IPS DF 6.9 (cell line): Measurements from ENCODE around the gene CARMIL1.

Experiments used
- DNase-seq: peaks from one replicate; pipeline ENCODE4 v3.0.0-alpha.2; 2013; ENCODE audit warnings: low read depth, low spot score
- H3K27ac ChIP-seq: one replicate; pipeline ENCODE4 v1.5.1; 2013; ENCODE audit warnings: low read length, control low read depth
- H3K27me3 ChIP-seq: 2 replicates; pipeline ENCODE4 v1.6.1; 2013; ENCODE audit warnings: mild to moderate bottlenecking, low read length; ENCODE audit not compliant: control insufficient read depth, insufficient read depth
- H3K36me3 ChIP-seq: 2 replicates; pipeline ENCODE4 v1.6.1; 2013; ENCODE audit warnings: low read length; ENCODE audit not compliant: control insufficient read depth, insufficient read depth
- H3K4me1 ChIP-seq: 2 replicates; pipeline ENCODE4 v1.6.1; 2013; ENCODE audit warnings: low read length; ENCODE audit not compliant: control insufficient read depth, insufficient read depth
- H3K4me3 ChIP-seq: 2 replicates; pipeline ENCODE4 v1.5.1; 2013; ENCODE audit warnings: mild to moderate bottlenecking, low read length
- H3K9me3 ChIP-seq: 2 replicates; pipeline ENCODE4 v1.6.1; 2013; ENCODE audit warnings: low read length, inconsistent platforms; ENCODE audit not compliant: control insufficient read depth, insufficient read depth
- WGBS: extraction: QIAGEN DNeasy Blood & Tissue Kit; methylation state at CpG from one replicate; pipeline ENCODE4 v1.1.7; 2013; ENCODE audit warnings: mixed read lengths, missing lambda C conversion rate; ENCODE audit not compliant: insufficient read length, insufficient coverage; 5-methylcytosine and 5-hydroxymethylcytosine counted together

The CARMIL1 gene

GRCh38 chr6:25494469-25494868 is 215.3 kb downstream of the CARMIL1 start:
- Histone ChIP-seq H3K4me1 (peaks cover 3% of the 10 kb centered on the region; the same call in 1 of the 2 replicates), H3K27ac (no peak overlapping the region), H3K4me3 (no peak overlapping the region), H3K36me3 (no peaks in the 10 kb centered on the region), H3K27me3 (no peaks in the 10 kb centered on the region), H3K9me3 (no peaks in the 10 kb centered on the region)
- no CpG with 5 or more reads among the region's 1 CpG for WGBS
- no peak for DNase-seq

GRCh38 chr6:25497383-25498040 is 218.3 kb downstream of the CARMIL1 start:
- Histone ChIP-seq H3K36me3 (no peaks in the 10 kb centered on the region), H3K9me3 (no peaks in the 10 kb centered on the region), H3K4me1 (peaks cover 3% of the 10 kb centered on the region; the same call in 1 of the 2 replicates), H3K27me3 (no peaks in the 10 kb centered on the region), H3K4me3 (no peak overlapping the region), H3K27ac (no peak overlapping the region)
- no peak for DNase-seq
- WGBS = no CpG with 5 or more reads among the region's 8 CpGs

- H3K9me3 ChIP-seq = no peaks in the 10 kb centered on the region
- H3K4me3 ChIP-seq = no peak overlapping the region
- no peaks in the 10 kb centered on the region for H3K27me3 ChIP-seq
- no peak for DNase-seq
- no peaks in the 10 kb centered on the region for H3K36me3 ChIP-seq
- no peak overlapping the region for H3K27ac ChIP-seq
- no CpG with 5 or more reads among the region's 4 CpGs for WGBS
- peaks cover 3% of the 10 kb centered on the region; the same call in 1 of the 2 replicates for H3K4me1 ChIP-seq
These were observed 219.3 kb downstream of the CARMIL1 start for GRCh38 chr6:25498505-25498904.

- Histone ChIP-seq H3K4me3 (no peak overlapping the region), H3K27ac (no peak overlapping the region), H3K9me3 (no peaks in the 10 kb centered on the region), H3K36me3 (no peaks in the 10 kb centered on the region), H3K4me1 (peaks cover 3% of the 10 kb centered on the region; the same call in 1 of the 2 replicates), H3K27me3 (no peaks in the 10 kb centered on the region)
- no peak for DNase-seq
- no CpG with 5 or more reads among the region's 3 CpGs for WGBS
These were observed 220.6 kb downstream of the CARMIL1 start for GRCh38 chr6:25499615-25500235.

- Histone ChIP-seq H3K27ac (no peak overlapping the region), H3K4me3 (no peak overlapping the region), H3K27me3 (no peaks in the 10 kb centered on the region), H3K9me3 (no peaks in the 10 kb centered on the region), H3K36me3 (no peaks in the 10 kb centered on the region), H3K4me1 (peaks cover 3% of the 10 kb centered on the region; the same call in 1 of the 2 replicates)
- WGBS = no CpG with 5 or more reads among the region's 6 CpGs
- no peak for DNase-seq
These were observed 224.5 kb downstream of the CARMIL1 start for GRCh38 chr6:25503686-25504085.

- no peaks in the 10 kb centered on the region for H3K4me1 ChIP-seq
- no peak overlapping the region for H3K4me3 ChIP-seq
- no CpG with 5 or more reads among the region's 4 CpGs for whole genome bisulfite sequencing
- H3K36me3 ChIP-seq = no peaks in the 10 kb centered on the region
- no peaks in the 10 kb centered on the region for H3K9me3 ChIP-seq
- DNase-seq = no peak
- H3K27me3 ChIP-seq = no peaks in the 10 kb centered on the region
- no peak overlapping the region for H3K27ac ChIP-seq
These were observed 225.5 kb downstream of the CARMIL1 start for GRCh38 chr6:25504661-25505060.

- H3K27me3 ChIP-seq = no peaks in the 10 kb centered on the region
- H3K4me3 ChIP-seq = no peak overlapping the region
- H3K9me3 ChIP-seq = no peaks in the 10 kb centered on the region
- no peaks in the 10 kb centered on the region for H3K4me1 ChIP-seq
- no CpG with 5 or more reads among the region's 6 CpGs for WGBS
- H3K27ac ChIP-seq = no peak overlapping the region
- no peaks in the 10 kb centered on the region for H3K36me3 ChIP-seq
- no peak for DNase-seq
These were observed 226.8 kb downstream of the CARMIL1 start for GRCh38 chr6:25506020-25506419.

- WGBS = no CpG with 5 or more reads among the region's 3 CpGs
- H3K4me1 ChIP-seq = no peaks in the 10 kb centered on the region
- no peak overlapping the region for H3K27ac ChIP-seq
- no peak overlapping the region for H3K4me3 ChIP-seq
- H3K27me3 ChIP-seq = no peaks in the 10 kb centered on the region
- H3K36me3 ChIP-seq = no peaks in the 10 kb centered on the region
- no peak for DNase-seq
- H3K9me3 ChIP-seq = no peaks in the 10 kb centered on the region
These were observed 228.9 kb downstream of the CARMIL1 start for GRCh38 chr6:25508051-25508450.

- no peak overlapping the region for H3K4me3 ChIP-seq
- H3K36me3 ChIP-seq = no peaks in the 10 kb centered on the region
- no peak overlapping the region for H3K27ac ChIP-seq
- H3K9me3 ChIP-seq = no peaks in the 10 kb centered on the region
- no peak for DNase-seq
- WGBS = no CpG with 5 or more reads among the region's 2 CpGs
- no peaks in the 10 kb centered on the region for H3K4me1 ChIP-seq
- H3K27me3 ChIP-seq = no peaks in the 10 kb centered on the region
These were observed 232.2 kb downstream of the CARMIL1 start for GRCh38 chr6:25511376-25511775.

GRCh38 chr6:25512560-25512959 is 233.4 kb downstream of the CARMIL1 start:
- DNase-seq = no peak
- Histone ChIP-seq H3K27ac (no peak overlapping the region), H3K4me3 (no peak overlapping the region), H3K36me3 (no peaks in the 10 kb centered on the region), H3K9me3 (no peaks in the 10 kb centered on the region), H3K27me3 (no peaks in the 10 kb centered on the region), H3K4me1 (no peaks in the 10 kb centered on the region)

GRCh38 chr6:25519856-25520255 is 240.7 kb downstream of the CARMIL1 start:
- Histone ChIP-seq H3K27ac (no peak overlapping the region), H3K36me3 (peaks cover 3% of the 10 kb centered on the region; the same call in 1 of the 2 replicates), H3K9me3 (no peaks in the 10 kb centered on the region), H3K27me3 (no peaks in the 10 kb centered on the region), H3K4me3 (no peak overlapping the region), H3K4me1 (no peaks in the 10 kb centered on the region)
- no peak for DNase-seq
